ENCODE results near the gene CARM1.
"Not testable (repeated sequence)": the region's sequence is repeated elsewhere in the genome, so short reads cannot be mapped to it uniquely, and the experiment has no call there.

The CARM1 gene

GRCh38 chr19:10876459-10877240, 5.3 kb downstream of the CARM1 start:
- no peak for DNase-seq

DNA sequence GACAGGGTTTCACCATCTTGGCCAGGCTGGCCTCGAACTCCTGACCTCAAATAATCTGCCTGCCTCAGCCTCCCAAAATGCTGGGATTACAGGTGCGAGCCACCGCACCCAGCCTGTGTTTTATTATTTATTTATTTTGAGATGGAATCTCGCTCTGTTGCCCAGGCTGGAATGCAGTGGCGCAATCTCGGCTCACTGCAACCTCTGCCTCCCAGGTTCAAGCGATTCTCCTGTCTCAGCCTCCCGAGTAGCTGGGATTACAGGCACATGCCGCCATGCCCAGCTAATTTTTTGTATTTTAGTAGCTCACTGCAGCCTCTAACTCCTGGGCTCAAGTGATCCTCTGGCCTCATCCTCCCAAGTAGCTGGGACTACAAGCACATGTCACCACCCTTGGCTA, 6.3 kb downstream of the CARM1 start:
- DNase-seq, result not testable (repeated sequence)

- DNase-seq, result no peak
Observed at GRCh38 chr19:10878253-10878652, 6.9 kb downstream of the CARM1 start.

DNA sequence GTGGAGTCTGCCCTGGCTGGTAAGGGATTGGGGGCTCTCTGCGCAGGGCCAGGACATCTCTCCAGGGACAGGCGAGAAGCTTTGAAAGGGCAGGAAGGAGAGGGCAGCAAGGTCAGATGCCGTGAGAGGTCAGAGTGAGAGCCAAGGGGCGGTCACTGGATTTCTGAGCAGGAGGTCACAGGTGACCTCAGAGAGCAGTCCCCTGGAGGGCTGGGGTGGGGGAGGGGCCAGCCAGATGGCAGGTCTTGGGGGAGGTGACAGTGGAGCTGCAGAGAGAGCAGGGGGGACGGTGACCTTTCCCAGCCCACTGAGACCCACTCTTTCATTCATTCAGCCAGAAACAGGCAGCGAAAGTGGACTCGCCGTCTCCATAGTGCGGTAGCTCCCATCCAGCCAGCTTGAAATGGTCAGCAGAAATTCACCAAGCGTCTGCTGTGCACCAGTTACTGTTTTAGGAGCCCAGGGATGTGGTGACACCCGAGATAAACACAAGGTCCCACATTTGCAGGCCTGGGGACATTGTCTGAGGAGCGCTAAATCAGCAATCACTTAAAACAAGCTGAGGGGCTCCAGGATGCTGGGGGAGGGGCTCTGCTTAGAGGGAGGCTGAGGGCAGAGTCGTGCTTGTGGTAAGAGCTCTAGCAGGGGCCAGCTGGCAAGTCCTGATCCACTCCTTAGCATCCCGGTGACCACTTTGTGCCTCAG, 10.2 kb downstream of the CARM1 start:
- no peak for DNase-seq

DNA sequence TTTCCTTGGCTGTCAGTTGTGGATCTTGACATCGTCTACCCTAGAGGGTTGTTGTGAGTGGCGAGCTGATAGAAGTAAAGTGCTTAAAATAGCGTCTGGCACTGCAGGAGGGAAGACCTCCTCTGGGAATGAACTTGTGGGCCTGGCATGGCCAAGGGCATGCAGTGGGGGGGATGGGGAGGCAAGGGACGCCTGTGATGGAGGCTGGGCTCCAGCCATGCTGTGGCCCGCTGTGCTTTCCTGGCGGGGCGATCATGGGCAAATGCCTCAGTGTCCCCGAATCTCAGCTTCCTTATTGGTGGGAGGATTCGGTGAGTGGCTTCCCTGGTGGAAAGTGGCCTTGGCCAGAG, 10.7 kb downstream of the CARM1 start:
- no peak for DNase-seq

GRCh38 chr19:10884274-10884673, 12.9 kb downstream of the CARM1 start:
- DNase-seq, result no peak

DNA sequence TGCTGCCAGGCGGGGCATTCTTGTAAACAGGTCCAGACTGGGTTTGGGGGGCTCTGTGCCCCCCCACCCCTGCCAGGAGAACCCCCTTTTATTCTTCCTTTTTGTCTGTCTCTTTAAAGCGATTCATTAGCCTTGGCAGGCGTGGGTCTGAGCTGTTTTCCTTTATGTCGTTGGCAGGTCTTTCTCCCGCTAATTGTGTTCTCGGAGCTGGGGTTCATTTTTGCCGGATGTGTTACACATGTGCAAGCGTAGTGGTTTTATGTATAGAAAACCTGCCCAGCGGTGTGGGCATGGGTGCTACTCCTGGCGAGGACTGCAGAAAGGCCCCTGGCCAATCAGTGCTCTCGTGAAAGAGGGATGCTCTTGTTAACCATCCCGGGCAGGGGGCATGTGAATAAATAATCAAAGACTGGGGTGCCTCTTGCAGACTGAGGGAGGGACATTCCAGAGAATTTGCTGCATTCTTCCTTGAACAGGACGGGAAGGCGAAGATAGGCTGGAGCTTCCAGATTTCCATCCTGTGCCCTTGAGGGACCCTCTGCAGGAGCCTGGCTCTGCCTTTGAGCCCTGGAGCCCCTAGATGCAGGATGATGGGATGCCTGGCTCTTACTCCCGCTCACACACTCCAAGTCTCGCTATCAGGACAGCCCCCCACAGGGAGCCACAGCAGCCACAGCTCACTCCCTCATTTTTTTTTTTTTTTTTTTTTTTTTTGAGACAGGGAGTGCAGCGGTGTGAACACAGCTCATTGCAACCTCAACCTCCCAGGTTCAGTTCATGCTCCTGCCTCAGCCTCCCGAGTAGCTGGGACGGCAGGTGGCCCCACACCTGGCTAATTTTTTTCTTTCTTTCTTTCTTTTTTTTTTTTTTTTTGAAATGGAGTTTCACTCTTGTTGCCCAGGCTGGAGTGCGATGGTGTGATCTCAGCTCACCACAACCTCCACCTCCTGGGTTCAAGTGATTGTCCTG, 14.1 kb downstream of the CARM1 start:
- DNase-seq, result no peak

GRCh38 chr19:10887616-10888367, 16.4 kb downstream of the CARM1 start:
- DNase-seq, result no peak

- DNase-seq, result peak; percentile 95
Observed at GRCh38 chr19:10888421-10888866, 17.1 kb downstream of the CARM1 start.

DNA sequence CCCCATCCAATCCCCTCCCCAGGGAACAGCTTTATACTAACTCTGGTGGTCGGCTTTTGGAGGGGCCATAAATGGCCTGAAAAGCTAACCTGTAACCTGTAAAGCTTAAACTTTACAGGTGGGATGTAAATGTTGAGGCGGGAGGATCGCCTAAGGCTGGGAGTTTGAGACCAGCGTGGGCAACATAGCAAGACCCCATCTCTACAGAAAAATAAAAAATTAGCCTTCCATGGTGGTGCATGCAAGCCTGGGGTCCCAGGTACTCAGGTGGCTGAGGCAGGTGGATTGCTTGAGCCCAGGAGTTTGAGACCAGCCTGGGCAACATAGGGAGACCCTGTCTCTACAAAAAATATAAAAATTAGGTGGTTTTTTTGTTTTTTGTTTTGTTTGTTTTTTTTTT, 18.5 kb downstream of the CARM1 start:
- no peak for DNase-seq

- no peak for DNase-seq
Observed at GRCh38 chr19:10891405-10892086, 20.2 kb downstream of the CARM1 start.

DNA sequence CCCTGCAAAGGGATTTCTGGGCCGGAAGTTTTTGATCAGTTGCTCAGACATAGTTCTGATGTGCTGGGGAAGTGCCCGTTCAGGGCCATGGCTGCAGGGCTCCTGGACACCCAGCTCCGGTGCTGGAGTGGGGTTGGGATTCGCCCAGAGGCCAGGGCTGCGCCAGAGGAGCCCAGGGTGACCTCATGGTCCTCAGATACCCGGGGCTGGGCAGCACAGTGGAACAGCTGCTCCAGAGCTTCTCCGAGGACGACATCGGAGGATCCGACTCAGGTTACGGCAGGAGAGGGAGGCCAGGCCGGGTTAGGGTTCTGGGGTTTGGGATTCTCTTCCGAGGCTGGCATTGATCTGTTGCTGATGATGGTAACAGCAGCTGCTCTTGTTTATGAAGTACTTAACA, 20.9 kb downstream of the CARM1 start:
- DNase-seq, result no peak

GRCh38 chr19:10894911-10895213, 23.5 kb downstream of the CARM1 start:
- DNase-seq, result no peak

- DNase-seq, result no peak
Observed at GRCh38 chr19:10895363-10895762, 24.0 kb downstream of the CARM1 start.

DNA sequence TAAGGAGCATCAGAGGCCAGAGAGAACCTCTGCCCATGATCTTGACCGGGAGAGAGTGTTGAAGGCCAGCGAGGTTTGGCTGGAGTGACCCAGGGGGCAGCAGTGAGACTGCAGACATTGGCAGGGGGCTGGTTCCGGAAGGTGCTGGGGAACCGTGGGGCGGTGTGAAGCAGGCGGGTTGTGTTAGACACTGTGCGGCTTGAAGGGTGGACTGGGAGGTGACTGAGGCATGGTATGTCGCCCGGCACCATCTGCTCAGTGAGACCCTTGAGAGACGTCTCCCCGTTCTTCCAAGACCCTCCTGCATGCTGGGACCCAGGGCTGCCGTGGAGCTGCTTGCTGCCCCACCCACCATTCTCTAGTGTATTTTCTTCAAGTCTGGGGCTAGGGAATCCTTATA, 24.6 kb downstream of the CARM1 start:
- DNase-seq, result no peak

- peak; percentile 72 for DNase-seq
Observed at GRCh38 chr19:10896851-10897526, 25.6 kb downstream of the CARM1 start.

GRCh38 chr19:10898633-10899032, 27.3 kb downstream of the CARM1 start:
- DNase-seq, result no peak

- no peak for DNase-seq
Observed at GRCh38 chr19:10899151-10899653, 27.8 kb downstream of the CARM1 start.

DNA sequence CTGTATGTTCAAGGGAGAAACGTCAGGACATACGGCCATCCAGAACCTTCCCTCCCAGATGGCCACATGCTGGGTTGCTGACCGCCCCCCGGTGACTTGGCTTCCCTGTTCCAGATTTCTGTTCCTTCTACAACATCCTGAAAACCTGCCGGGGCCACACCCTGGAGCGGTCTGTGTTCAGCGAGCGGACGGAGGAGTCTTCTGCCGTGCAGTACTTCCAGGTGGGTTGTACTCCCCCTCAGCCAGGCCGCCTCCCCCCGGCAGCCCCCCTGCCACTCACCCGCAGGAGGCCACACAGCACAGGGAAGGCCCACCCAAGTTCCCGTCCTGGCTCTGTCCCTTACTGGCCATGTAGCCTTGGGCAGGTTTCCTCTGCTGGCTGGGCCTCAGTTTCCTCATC, 36.6 kb downstream of the CARM1 start:
- DNase-seq, result no peak

DNA sequence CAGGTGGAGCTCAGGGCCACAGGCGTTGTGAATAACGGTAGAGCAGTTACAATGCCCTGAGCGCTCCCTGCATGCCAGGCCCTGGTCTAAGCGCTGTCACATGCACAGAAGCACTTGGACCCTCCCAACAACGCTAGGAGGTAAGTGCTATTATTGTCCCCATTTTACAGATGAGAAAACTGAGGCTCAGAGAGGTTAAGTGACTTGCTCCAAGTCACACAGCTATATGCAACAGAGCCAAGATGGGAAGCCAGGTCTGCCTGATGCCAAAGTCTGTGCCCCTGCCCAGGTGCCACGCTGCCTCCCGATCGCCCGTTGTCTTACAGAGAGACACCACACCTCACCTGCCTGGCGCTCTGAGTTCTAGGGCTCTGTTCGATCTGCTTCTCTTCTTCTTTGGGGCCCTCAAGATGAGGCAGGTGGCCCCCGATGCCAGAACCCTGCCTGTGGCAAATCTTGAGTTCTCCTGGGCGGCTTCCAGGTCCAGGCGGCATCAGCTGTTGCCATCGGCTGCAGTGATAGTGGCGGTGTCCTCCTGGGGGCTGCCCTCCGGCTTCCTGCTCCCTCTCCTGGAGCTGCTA, 37.1 kb downstream of the CARM1 start:
- no peak for DNase-seq

Data from NCI-H1048 (cell line).